K562 (cell line): ENCODE results near the gene IMMP2L.

ENCODE experiments used
- ARID1B ChIP-seq: fragments of 450-650 bp; IDR thresholded peaks from 2 replicates; pipeline ENCODE4 v1.6.1; 2016; ENCODE audit warnings: antibody characterized with exemption, mild to moderate bottlenecking, inconsistent platforms
- CBFB ChIP-seq: sonication (generic); formaldehyde crosslinking; IDR thresholded peaks from 2 replicates; pipeline ENCODE4 v1.4.0; 2020; ENCODE audit warnings: mild to moderate bottlenecking, missing genetic modification reagents
- CTCF ChIP-seq, 3 experiments: IDR thresholded peaks in 2 of 3; conservative IDR thresholded peaks in 1 of 3; 2 replicates each; pipeline ENCODE4 v1.5.1; 2011 to 2012; ENCODE audit warnings: low read length in 3 of 3, mild to moderate bottlenecking in 3 of 3, control low read depth in 2 of 3, improper control_type of control experiment in 1 of 3, inconsistent platforms in 1 of 3, low read depth in 1 of 3, mixed read lengths in 1 of 3, moderate library complexity in 1 of 3; ENCODE audit not compliant: insufficient read depth in 2 of 3
- E2F1 ChIP-seq: sonication (generic); formaldehyde crosslinking; IDR thresholded peaks from 2 replicates; pipeline ENCODE4 v1.8.1; 2023; ENCODE audit warnings: mild to moderate bottlenecking, missing genetic modification reagents, moderate library complexity
- HDAC6 ChIP-seq: IDR thresholded peaks from 2 replicates; pipeline ENCODE4 v1.6.1; 2012; ENCODE audit warnings: low read depth, mild to moderate bottlenecking, control low read depth, inconsistent platforms, low read length, moderate library complexity
- HOXB6 ChIP-seq: fragments of 250-450 bp; sonication (Bioruptor Pico); IDR thresholded peaks from 2 replicates; pipeline ENCODE4 v1.5.1; 2022; ENCODE audit warnings: mild to moderate bottlenecking, borderline replicate concordance
- MYBL2 ChIP-seq, 2 experiments: fragments of 450-650 bp in 1 of 2; sonication (generic) in 1 of 2; formaldehyde crosslinking in 1 of 2; IDR thresholded peaks; 2 replicates each; pipeline versions ENCODE4 v1.6.1 to v1.8.1; 2017 to 2022; ENCODE audit warnings: borderline replicate concordance in 1 of 2, inconsistent platforms in 1 of 2, low read depth in 1 of 2, mild to moderate bottlenecking in 1 of 2, missing genetic modification reagents in 1 of 2, moderate library complexity in 1 of 2
- SMARCA5 ChIP-seq: fragments of 450-650 bp; IDR thresholded peaks from 2 replicates; pipeline ENCODE4 v1.6.1; 2016
- SMC3 ChIP-seq: conservative IDR thresholded peaks from 2 replicates; pipeline ENCODE4 v1.6.1; 2011; ENCODE audit warnings: low read depth, low read length, improper control_type of control experiment; ENCODE audit not compliant: insufficient read depth

GRCh38 chr7:111394891-111395290, 167.4 kb downstream of the IMMP2L start:
- no peak for TF ChIP-seq MYBL2 (IDR thresholded peaks at IDR 0.05; ENCODE audit: low read depth)
- no peak for TF ChIP-seq MYBL2 (CRISPR knock-in tag; IDR thresholded peaks at IDR 0.05; ENCODE audit: borderline replicate concordance)
- no peak for TF ChIP-seq SMC3
- no peak for TF ChIP-seq HDAC6
- no peak for TF ChIP-seq E2F1 (CRISPR knock-in tag)
- no peak for TF ChIP-seq CTCF (IDR thresholded peaks at IDR 0.05 in 2 of 3, conservative IDR thresholded peaks at IDR 0.05 in 1 of 3; ENCODE audit: insufficient read depth in 2 of 3, low read depth in 1 of 3, low read length in 3 of 3)
- TF ChIP-seq SMARCA5, result no peak
- TF ChIP-seq CBFB, result no peak
- no peak for TF ChIP-seq ARID1B
- no peak for TF ChIP-seq HOXB6 (CRISPR knock-in tag)
